GM10266 (cell line): ENCODE results near the gene FTO.

ENCODE experiments used
- DNase-seq: peaks from one replicate; pipeline ENCODE4 v3.0.0; 2012; ENCODE audit errors: extremely low spot score
- TF ChIP-seq, protein P1 (sequence below): IDR thresholded peaks from 2 replicates; pipeline ENCODE4 v1.5.1; 2012; ENCODE audit warnings: mild to moderate bottlenecking, low read depth; ENCODE audit not compliant: control insufficient read depth, insufficient read depth; ENCODE audit errors: missing control alignments

FTO gene

GRCh38 chr16:54194334-54194743 lies 490.4 kb downstream of the FTO start:
- TF ChIP-seq, protein P1, sequence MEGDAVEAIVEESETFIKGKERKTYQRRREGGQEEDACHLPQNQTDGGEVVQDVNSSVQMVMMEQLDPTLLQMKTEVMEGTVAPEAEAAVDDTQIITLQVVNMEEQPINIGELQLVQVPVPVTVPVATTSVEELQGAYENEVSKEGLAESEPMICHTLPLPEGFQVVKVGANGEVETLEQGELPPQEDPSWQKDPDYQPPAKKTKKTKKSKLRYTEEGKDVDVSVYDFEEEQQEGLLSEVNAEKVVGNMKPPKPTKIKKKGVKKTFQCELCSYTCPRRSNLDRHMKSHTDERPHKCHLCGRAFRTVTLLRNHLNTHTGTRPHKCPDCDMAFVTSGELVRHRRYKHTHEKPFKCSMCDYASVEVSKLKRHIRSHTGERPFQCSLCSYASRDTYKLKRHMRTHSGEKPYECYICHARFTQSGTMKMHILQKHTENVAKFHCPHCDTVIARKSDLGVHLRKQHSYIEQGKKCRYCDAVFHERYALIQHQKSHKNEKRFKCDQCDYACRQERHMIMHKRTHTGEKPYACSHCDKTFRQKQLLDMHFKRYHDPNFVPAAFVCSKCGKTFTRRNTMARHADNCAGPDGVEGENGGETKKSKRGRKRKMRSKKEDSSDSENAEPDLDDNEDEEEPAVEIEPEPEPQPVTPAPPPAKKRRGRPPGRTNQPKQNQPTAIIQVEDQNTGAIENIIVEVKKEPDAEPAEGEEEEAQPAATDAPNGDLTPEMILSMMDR: no peak
- DNase-seq: no peak

DNA sequence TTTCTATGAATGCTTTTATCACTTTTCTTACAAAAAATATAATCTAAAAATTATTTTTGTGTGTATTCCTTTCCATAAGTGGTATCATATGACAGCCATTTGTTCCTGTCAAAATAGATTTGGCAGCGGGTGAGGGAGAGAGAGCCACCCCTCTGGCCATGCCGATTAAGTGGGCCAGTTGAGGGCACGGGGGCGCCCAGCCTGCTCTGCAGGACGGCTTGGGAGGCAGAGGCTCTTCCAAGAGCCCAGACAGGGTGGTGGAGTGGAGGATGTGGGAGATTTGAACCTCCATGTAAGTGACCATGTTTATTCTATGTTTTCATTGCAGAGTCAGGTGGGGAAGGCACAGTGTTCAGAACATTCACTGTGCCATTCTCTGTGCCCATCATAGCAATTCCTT lies 493.8 kb downstream of the FTO start:
- DNase-seq: no peak
- TF ChIP-seq, protein P1: no peak

DNA sequence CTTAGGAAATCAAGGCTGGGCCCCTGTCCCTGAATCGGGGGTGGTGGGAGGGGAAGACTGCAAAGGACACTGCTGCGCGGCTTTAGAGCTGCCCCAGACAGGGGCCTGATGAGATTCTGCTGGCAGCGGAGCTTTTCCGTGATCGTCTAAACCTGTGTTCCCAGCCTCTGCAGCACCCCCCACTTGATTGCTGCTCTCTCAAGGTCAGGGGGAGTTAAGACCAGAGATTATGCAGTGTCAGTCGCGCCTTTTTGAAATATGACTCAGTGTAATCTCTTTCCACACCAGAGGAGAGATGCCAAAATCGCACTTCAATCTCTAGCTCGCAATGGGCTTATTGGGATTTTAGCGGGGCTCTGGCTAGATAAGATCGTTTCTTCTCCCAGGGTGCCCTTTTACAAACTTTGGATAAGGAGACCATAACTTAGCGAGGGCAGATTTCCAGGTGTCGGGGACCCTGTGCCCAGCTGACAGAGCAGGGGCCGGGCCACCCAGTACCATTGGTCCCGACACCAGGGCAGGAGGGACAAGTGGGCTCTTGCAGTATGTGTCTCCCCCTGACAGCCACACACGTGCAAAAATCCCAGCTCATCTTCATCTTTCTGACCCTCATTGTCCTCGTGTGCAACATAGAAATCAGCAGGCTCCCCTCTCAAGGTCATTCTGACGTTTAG lies 495.7 kb downstream of the FTO start:
- TF ChIP-seq, protein P1: no peak
- no peak for DNase-seq

- DNase-seq: no peak
- TF ChIP-seq, protein P1: no peak
Measured at GRCh38 chr16:54200161-54200534, 496.2 kb downstream of the FTO start.

GRCh38 chr16:54200720-54201119 lies 496.8 kb downstream of the FTO start:
- TF ChIP-seq, protein P1: no peak
- DNase-seq: no peak

DNA sequence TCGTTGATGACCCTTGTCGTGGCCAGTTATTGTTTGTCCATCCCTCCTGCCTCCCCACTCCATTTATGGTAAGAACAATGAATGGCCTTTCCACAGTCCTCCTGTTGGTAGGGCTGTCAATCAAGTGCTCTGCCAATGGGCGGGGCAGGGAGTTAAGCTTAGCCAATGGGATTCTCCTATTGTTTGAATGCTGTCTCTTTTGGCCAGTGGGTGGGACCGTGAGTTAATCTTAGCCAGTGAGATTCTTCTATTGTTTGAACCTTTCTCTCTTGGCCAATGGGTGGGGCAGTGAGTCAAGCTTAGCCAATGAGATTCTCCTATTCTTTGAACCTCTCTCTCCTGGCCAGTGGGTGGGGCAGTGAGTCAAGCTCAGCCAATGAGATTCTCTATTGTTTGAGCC lies 497.2 kb downstream of the FTO start:
- no peak for DNase-seq
- TF ChIP-seq, protein P1: no peak
